PC-9 (cell line): Measurements from ENCODE around the gene C12orf57. TPM values are rescaled to one million over a fixed set of nuclear protein-coding genes. Genes with fewer than 3 reads are reported as not detected.
A peak's percentile ranks its signal among the peaks of the same experiment; 100 is the strongest.

Experiments
- BruUV-seq: library from RNA; stranded (reverse); fragments of 400-500 nt; replicated peaks from 2 replicates; lab custom pipeline; 2021; lab: Mats Ljungman, UMichigan
- CTCF ChIA-PET: fragments of 300-600 bp; sonication (Branson Sonifier 250); formaldehyde crosslinking; loops from one replicate; lab custom pipeline; 2022; ENCODE audit warnings: antibody characterized with exemption; lab: Charles Lee
- POLR2A ChIA-PET: fragments of 300-600 bp; sonication (Branson Sonifier 250); formaldehyde crosslinking; loops from one replicate; lab custom pipeline; 2022; ENCODE audit warnings: antibody characterized with exemption; ENCODE audit not compliant: unreplicated experiment; lab: Charles Lee
- DNase-seq, 2 experiments: peaks; one replicate each; pipeline versions ENCODE4 v3.0.0 to v3.0.0-alpha.2; 2015 to 2022; ENCODE audit warnings: mixed read lengths in 1 of 2
- H2AFZ ChIP-seq: fragments of 200-600 bp; sonication (generic); 2 replicates; pipeline ENCODE4 v1.8.1; 2017; ENCODE audit warnings: antibody characterized with exemption
- H3F3A ChIP-seq: fragments of 200-600 bp; sonication (generic); 2 replicates; pipeline ENCODE4 v1.8.1; 2017; ENCODE audit warnings: antibody characterized with exemption, mild to moderate bottlenecking, low read depth; ENCODE audit not compliant: insufficient read depth
- H3K27ac ChIP-seq: fragments of 200-600 bp; sonication (generic); 2 replicates; pipeline ENCODE4 v1.6.1; 2016; ENCODE audit warnings: mixed run types
- H3K27me3 ChIP-seq: fragments of 200-600 bp; sonication (generic); 2 replicates; pipeline ENCODE4 v1.6.1; 2016; ENCODE audit warnings: low read depth, mixed run types; ENCODE audit not compliant: insufficient read depth
- H3K36me3 ChIP-seq: fragments of 200-600 bp; sonication (generic); 2 replicates; pipeline ENCODE4 v1.6.1; 2016; ENCODE audit warnings: low read depth, mixed run types
- H3K4me1 ChIP-seq: fragments of 200-600 bp; sonication (generic); replicated peaks from 2 replicates; pipeline ENCODE4 v1.6.1; 2016; ENCODE audit warnings: mixed run types; ENCODE audit not compliant: insufficient read depth
- H3K4me2 ChIP-seq: fragments of 200-600 bp; sonication (generic); 2 replicates; pipeline ENCODE4 v1.6.1; 2017; ENCODE audit warnings: mixed run types
- H3K4me3 ChIP-seq: fragments of 200-600 bp; sonication (generic); 2 replicates; pipeline ENCODE4 v1.6.1; 2016; ENCODE audit warnings: mixed run types
- H3K79me2 ChIP-seq: fragments of 200-600 bp; sonication (generic); 2 replicates; pipeline ENCODE4 v1.6.1; 2017; ENCODE audit warnings: low read depth, mixed run types
- H3K9me2 ChIP-seq: fragments of 200-600 bp; sonication (generic); 2 replicates; pipeline ENCODE4 v1.8.1; 2017; ENCODE audit warnings: mild to moderate bottlenecking; ENCODE audit not compliant: insufficient read depth
- H3K9me3 ChIP-seq: fragments of 200-600 bp; sonication (generic); 2 replicates; pipeline ENCODE4 v1.8.1; 2016; ENCODE audit warnings: low read depth; ENCODE audit not compliant: insufficient read depth
- H4K20me1 ChIP-seq: fragments of 200-600 bp; sonication (generic); 2 replicates; pipeline ENCODE4 v1.8.1; 2017; ENCODE audit not compliant: insufficient read depth
- EZH2 ChIP-seq: fragments of 200-600 bp; sonication (generic); IDR thresholded peaks from 2 replicates; pipeline ENCODE4 v1.8.0; 2017; ENCODE audit warnings: antibody characterized with exemption, low read depth
- intact Hi-C: fragments of 100-400 bp; cut with micrococcal nuclease; formaldehyde crosslinking; loops from one replicate; pipeline ENCODE4 v1.10.0; 2022; ENCODE audit not compliant: unreplicated experiment
- total RNA-seq: library from RNA; stranded (reverse); gene quantifications from 2 replicates; pipeline ENCODE4 v1.2.3, GENCODE V29; 2021
- TF ChIP-seq, protein P1 (sequence below): fragments of 200-600 bp; sonication (generic); conservative IDR thresholded peaks from 2 replicates; pipeline ENCODE4 v1.6.1; 2017; ENCODE audit warnings: mixed run types, antibody characterized with exemption, mild to moderate bottlenecking, moderate library complexity

Gene C12orf57
- total RNA-seq, 1 experiment from 2014 or later: 198 TPM

DNA sequence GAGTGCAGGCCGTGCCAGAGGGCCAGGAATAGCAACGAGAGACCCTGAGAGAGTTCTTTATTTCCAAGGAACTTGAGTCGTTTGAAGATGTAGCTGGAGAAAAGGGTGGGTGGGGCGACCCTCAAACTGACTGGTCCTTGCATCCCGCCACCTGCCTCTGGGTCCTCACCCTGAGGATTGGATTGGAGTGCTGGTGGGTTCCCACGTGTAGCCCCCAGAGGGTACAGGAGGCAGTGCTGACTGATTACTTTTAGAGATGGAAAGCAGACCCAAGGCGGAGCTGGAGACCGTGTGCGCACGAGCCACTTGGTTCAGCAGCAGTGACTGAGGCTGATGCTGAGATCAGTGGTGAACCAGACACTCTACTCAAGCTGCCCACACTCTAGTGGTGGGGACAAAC lies 33.8 kb downstream of the C12orf57 start:
- Histone ChIP-seq H3K4me2 (no peak overlapping the region), H3K4me3 (no peak overlapping the region), H3K9me3 (no peaks in the 10 kb centered on the region), H3K27ac (no peak overlapping the region), H2AFZ (no peak overlapping the region), H3K36me3 (peaks cover 42% of the 10 kb centered on the region), H3K79me2 (peaks cover 9% of the 10 kb centered on the region), H3F3A (peaks cover 78% of the 10 kb centered on the region), H4K20me1 (peaks cover 3% of the 10 kb centered on the region; the same call in 1 of the 2 replicates), H3K4me1 (peaks cover 14% of the 10 kb centered on the region), H3K27me3 (no peaks in the 10 kb centered on the region), H3K9me2 (no peaks in the 10 kb centered on the region)
- TF ChIP-seq EZH2: no peak
- TF ChIP-seq, protein P1, sequence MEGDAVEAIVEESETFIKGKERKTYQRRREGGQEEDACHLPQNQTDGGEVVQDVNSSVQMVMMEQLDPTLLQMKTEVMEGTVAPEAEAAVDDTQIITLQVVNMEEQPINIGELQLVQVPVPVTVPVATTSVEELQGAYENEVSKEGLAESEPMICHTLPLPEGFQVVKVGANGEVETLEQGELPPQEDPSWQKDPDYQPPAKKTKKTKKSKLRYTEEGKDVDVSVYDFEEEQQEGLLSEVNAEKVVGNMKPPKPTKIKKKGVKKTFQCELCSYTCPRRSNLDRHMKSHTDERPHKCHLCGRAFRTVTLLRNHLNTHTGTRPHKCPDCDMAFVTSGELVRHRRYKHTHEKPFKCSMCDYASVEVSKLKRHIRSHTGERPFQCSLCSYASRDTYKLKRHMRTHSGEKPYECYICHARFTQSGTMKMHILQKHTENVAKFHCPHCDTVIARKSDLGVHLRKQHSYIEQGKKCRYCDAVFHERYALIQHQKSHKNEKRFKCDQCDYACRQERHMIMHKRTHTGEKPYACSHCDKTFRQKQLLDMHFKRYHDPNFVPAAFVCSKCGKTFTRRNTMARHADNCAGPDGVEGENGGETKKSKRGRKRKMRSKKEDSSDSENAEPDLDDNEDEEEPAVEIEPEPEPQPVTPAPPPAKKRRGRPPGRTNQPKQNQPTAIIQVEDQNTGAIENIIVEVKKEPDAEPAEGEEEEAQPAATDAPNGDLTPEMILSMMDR: no peak
- no peak for DNase-seq
- intact Hi-C loops: no loop called here
- ChIA-PET POLR2A (interaction anchor here (0.7 kb wide), 1 partner anchor 131 kb away, joined by 3 read pairs; no protein-coding TSS in a partner anchor), CTCF (interaction anchor here (0.6 kb wide), 4 partner anchors 62 to 660 kb away, joined by 3 to 12 read pairs (median 10); no protein-coding TSS in a partner anchor)
- no TSS peak for BruUV-seq

DNA sequence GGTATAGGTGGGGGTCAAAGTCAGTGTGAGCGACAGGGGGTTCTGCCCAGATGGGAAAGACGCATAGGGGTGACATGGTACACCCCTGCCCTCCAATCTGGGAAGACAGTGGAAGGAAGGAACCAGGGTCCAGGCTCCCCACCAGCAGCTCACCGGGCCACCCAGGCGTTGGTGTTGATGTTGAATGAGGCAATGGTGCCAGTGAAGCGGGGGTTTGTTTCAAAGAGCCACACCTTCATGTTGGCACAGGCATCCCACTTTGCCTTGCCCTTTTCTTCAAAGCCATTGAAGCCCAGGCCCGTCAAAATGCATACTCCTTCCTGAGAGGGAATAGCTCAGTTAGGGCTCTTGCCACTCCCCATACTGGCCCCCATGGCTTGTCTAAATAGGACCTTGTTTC lies 34.4 kb downstream of the C12orf57 start:
- no peak overlapping the region for H3K4me2 ChIP-seq
- H3K9me3 ChIP-seq: no peaks in the 10 kb centered on the region
- DNase-seq: no peak
- H2AFZ ChIP-seq: no peak overlapping the region
- TF ChIP-seq, protein P1: no peak
- no peak for TF ChIP-seq EZH2
- POLR2A ChIA-PET: interaction anchor here (0.6 to 0.7 kb wide), 2 partner anchors 91 to 130 kb away, joined by 3 to 5 read pairs; no protein-coding TSS in a partner anchor
- H3K4me3 ChIP-seq: no peak overlapping the region
- CTCF ChIA-PET: interaction anchor here (0.6 kb wide), 4 partner anchors 63 to 660 kb away, joined by 3 to 12 read pairs (median 10); no protein-coding TSS in a partner anchor
- peaks cover 3% of the 10 kb centered on the region for H3K79me2 ChIP-seq
- peaks cover 13% of the 10 kb centered on the region for H3K4me1 ChIP-seq
- H3F3A ChIP-seq: peaks cover 76% of the 10 kb centered on the region
- peaks cover 3% of the 10 kb centered on the region; the same call in 1 of the 2 replicates for H4K20me1 ChIP-seq
- BruUV-seq: no TSS peak
- H3K27ac ChIP-seq: peak overlapping the region; percentile 31; the same call in 1 of the 2 replicates
- no peaks in the 10 kb centered on the region for H3K9me2 ChIP-seq
- peaks cover 42% of the 10 kb centered on the region for H3K36me3 ChIP-seq
- H3K27me3 ChIP-seq: no peaks in the 10 kb centered on the region
- intact Hi-C loops: no loop called here

DNA sequence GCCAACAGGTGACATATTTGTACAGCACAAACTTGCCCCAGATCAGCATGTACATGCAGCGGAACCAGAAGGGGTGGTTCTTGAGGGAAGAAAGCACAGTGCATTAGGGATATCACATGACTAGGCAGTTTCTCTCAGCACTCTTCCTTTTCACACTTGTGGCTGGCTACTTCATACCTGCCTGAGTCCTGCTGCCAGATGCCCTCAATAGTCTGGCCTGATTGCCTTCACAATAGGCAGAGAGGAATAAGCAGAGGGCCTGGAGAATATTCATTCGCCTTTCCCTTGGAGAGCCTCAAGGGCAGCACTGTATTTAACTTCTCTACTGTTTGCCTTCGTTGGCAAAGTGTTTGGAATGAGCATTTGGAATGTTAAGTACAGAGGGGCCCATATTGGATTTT lies 34.8 kb downstream of the C12orf57 start:
- Histone ChIP-seq H3K4me3 (no peak overlapping the region), H3K27ac (peak overlapping the region; percentile 31), H3K9me2 (no peaks in the 10 kb centered on the region), H4K20me1 (peaks cover 3% of the 10 kb centered on the region; the same call in 1 of the 2 replicates), H3K27me3 (no peaks in the 10 kb centered on the region), H3K9me3 (no peaks in the 10 kb centered on the region), H3K36me3 (peaks cover 42% of the 10 kb centered on the region), H3K4me1 (peaks cover 13% of the 10 kb centered on the region), H3F3A (peaks cover 76% of the 10 kb centered on the region), H2AFZ (no peak overlapping the region), H3K79me2 (no peaks in the 10 kb centered on the region), H3K4me2 (no peak overlapping the region)
- DNase-seq: no peak
- ChIA-PET CTCF (no interaction called here), POLR2A (interaction anchor here (0.6 to 0.7 kb wide), 2 partner anchors 90 to 130 kb away, joined by 3 to 5 read pairs; no protein-coding TSS in a partner anchor)
- intact Hi-C loops: no loop called here
- no TSS peak for BruUV-seq
- TF ChIP-seq EZH2: no peak
- TF ChIP-seq, protein P1: no peak
